D721Med (cell line): ENCODE data around the gene TBCEL.
"Not testable (repeated sequence)": the region's sequence is repeated elsewhere in the genome, so short reads cannot be mapped to it uniquely, and the experiment has no call there.

Experiments used
- DNase-seq: peaks from one replicate; pipeline ENCODE4 v3.0.0; 2011; ENCODE audit warnings: low spot score; ENCODE audit not compliant: insufficient read length
- FAIRE-seq: peaks from 2 replicates; lab custom pipeline; 2011; peaks lifted over from hg19 to GRCh38; lab: Jason Lieb, UNC
- TF ChIP-seq, protein P1 (sequence below): IDR thresholded peaks from 2 replicates; pipeline ENCODE4 v1.5.1; 2012; ENCODE audit warnings: mild to moderate bottlenecking, control low read depth; ENCODE audit not compliant: insufficient read depth; ENCODE audit errors: missing control alignments

TBCEL gene

DNA sequence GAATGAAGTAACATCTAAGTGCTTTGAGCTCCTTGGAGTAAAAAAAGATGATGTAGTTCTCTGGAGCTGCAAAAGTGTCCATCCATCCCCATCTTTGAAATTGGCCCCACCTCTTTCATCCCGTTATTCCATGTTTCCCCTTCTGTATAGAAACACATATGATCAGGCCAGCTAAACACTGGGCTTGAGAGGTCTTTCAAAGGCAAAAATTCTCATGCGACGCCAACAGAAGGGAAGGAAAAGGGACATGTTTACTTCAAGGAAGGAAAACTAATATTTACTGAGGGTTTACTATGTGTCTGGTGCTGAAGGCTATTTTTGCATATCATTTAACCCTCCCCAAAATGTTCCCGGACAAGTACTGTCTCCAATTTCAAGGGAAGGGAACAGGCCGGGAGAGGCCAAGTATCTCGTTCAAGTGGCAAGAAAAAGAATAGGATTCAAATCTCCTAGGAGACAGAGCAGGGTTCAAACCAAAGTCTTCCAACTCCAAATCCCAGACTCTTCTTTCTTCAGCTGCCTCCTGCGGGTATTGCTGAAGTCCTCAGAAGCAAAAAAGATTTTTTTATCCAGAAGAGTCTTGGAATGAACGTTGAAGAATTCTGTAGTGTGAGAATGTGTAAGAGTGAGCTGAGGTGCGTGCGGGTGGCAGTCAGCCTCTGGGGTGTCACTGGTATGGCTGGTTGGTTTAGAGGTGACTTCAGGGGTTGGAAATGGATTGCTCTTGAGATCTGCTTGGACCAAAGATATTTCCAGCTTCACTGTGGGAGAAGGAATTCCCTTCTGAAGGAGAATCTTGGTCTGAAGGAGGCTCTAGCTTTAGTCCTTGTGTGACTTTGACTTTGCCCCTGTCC, 87.2 kb downstream of the TBCEL start:
- DNase-seq (no peak), FAIRE-seq (no peak)
- TF ChIP-seq, protein P1, sequence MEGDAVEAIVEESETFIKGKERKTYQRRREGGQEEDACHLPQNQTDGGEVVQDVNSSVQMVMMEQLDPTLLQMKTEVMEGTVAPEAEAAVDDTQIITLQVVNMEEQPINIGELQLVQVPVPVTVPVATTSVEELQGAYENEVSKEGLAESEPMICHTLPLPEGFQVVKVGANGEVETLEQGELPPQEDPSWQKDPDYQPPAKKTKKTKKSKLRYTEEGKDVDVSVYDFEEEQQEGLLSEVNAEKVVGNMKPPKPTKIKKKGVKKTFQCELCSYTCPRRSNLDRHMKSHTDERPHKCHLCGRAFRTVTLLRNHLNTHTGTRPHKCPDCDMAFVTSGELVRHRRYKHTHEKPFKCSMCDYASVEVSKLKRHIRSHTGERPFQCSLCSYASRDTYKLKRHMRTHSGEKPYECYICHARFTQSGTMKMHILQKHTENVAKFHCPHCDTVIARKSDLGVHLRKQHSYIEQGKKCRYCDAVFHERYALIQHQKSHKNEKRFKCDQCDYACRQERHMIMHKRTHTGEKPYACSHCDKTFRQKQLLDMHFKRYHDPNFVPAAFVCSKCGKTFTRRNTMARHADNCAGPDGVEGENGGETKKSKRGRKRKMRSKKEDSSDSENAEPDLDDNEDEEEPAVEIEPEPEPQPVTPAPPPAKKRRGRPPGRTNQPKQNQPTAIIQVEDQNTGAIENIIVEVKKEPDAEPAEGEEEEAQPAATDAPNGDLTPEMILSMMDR = no peak

DNA sequence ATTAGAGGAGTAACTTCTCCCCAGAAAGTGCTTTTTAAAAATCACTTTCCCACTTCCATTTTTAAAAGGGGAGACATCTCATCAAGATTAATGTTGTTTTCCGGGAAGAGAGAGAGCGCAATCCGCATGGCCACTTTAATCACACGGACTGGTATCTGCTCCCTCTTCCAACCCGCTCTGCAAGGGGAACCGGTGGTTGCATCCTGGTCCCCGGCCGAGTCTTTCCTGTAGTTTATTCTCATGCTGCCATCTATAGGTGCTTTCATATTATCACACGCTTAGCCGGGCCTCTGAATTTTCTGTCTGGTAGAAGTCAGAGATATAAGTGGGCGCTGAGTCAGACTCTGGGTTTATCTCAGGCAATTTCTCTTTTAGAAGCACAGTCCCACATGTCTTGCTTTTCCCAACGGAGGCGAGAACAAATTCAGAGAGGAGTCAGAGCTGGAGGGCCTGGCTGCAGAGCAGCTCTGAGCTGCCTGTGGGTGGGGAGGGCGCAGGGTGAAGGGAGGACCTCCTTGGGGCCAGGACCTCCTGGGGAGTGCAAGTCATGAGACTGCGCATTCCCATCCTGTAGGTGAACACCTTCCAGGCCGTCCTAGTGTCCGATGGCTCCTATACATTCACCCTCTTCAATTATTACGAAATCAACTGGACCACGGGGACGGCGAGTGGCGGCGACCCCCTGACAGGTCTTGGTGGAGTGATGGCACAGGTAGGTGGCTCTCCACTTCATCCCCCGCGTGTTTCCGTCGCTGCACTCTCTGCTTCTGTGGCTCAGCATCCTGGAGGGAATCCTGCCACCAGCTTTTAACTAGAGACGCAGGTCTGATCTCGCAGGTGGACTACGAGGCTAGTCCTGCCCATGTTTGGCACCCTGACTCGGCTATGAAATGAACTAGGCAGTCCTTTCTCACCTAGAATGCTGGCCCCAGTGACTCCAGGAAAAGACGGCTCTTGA, 88.9 kb downstream of the TBCEL start:
- DNase-seq = peak; percentile 57
- no peak for FAIRE-seq
- TF ChIP-seq, protein P1 = peak; percentile 58

- DNase-seq (no peak), FAIRE-seq (no peak)
- TF ChIP-seq, protein P1 = no peak
Measured at GRCh38 chr11:121113611-121114010, 89.7 kb downstream of the TBCEL start.

GRCh38 chr11:121115024-121115423, 91.1 kb downstream of the TBCEL start:
- FAIRE-seq, DNase-seq: not testable (repeated sequence)

GRCh38 chr11:121117788-121118187, 93.9 kb downstream of the TBCEL start:
- TF ChIP-seq, protein P1 = no peak
- DNase-seq = no peak
- no peak for FAIRE-seq

DNA sequence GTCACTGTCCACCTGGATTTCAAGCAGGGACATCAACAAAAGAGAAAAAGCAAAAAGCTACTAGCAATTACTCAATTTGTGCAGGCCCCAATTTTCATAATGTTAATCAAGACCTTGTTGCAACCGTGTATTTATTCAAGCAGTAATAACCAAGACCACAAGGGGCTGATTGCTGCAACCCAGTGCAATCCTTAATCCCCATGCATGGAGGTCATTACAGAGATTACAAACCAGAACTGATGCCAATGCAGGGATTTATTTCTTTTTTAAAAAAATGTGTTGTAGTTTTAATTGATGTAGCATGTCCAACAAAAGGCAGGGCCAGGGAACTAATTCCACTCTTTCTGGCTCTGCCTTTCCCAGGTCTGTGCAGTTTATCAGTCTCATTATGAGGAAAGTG, 95.5 kb downstream of the TBCEL start:
- TF ChIP-seq, protein P1 = peak; percentile 15
- FAIRE-seq = no peak
- no peak for DNase-seq

GRCh38 chr11:121122328-121122727, 98.4 kb downstream of the TBCEL start:
- no peak for FAIRE-seq
- DNase-seq = no peak
- TF ChIP-seq, protein P1 = no peak
